ENCODE measurements around the gene DHX15. TPM values are rescaled to one million over a fixed set of nuclear protein-coding genes. Genes with fewer than 3 reads are reported as not detected.
A peak's percentile ranks its signal among the peaks of the same experiment; 100 is the strongest.

The DHX15 gene
- total RNA-seq, 1 experiment from 2014 or later: 240 TPM

DNA sequence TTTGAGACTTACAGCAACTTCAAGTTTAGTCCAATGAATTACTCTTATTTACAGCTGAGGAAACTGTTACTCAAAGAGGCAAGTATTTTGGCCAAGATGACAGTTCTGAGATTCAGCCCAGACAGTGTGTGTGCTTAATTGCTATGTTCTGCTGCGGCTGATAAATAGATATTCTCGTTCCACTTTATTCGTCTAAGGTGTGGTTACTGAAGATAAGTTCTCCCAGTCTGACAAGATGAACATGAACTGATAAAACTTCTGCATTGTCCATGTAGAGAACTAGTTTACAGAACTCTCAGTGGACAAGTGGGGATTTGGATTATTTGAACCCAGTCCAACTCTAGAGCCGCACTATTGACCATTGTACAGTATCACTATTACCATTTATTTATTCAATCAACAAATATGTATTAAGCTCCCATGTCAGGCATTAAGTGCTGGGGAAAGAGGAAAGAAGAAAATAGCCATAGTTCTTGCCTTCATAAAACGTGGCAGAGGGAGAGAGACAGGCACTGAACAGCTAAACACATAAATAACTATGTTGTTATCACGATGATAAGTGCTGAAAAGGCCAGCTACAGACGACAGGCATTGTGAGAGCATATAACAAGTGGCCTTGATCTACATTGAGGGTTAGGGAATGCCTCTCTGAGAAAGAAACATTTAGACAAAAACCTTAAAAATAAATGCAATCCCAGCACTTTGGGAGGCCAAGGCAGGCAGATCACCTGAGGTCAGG is 4.0 kb upstream of the DHX15 start (continued):
- TF ChIP-seq TP53 (CRISPR knock-in tag; IDR thresholded peaks at IDR 0.05): no peak
- no peak for TF ChIP-seq SMAD4 (CRISPR knock-in tag; IDR thresholded peaks at IDR 0.05)
- no peak for TF ChIP-seq CTCF (IDR thresholded peaks at IDR 0.05)
- TF ChIP-seq ZNF671 (CRISPR knock-in tag; IDR thresholded peaks at IDR 0.05): no peak
- TF ChIP-seq E2F1 (CRISPR knock-in tag; IDR thresholded peaks at IDR 0.05): no peak
- no peak for TF ChIP-seq NFE2L1 (CRISPR knock-in tag; IDR thresholded peaks at IDR 0.05)
- no peak for TF ChIP-seq SMAD3 (CRISPR knock-in tag; IDR thresholded peaks at IDR 0.05; ENCODE audit: borderline replicate concordance)
- no peak for TF ChIP-seq KAT7 (CRISPR knock-in tag; IDR thresholded peaks at IDR 0.05; ENCODE audit: borderline replicate concordance)

GRCh38 chr4:24583451-24584210 is 723 bp downstream of the DHX15 start:
- TF ChIP-seq, protein P1, sequence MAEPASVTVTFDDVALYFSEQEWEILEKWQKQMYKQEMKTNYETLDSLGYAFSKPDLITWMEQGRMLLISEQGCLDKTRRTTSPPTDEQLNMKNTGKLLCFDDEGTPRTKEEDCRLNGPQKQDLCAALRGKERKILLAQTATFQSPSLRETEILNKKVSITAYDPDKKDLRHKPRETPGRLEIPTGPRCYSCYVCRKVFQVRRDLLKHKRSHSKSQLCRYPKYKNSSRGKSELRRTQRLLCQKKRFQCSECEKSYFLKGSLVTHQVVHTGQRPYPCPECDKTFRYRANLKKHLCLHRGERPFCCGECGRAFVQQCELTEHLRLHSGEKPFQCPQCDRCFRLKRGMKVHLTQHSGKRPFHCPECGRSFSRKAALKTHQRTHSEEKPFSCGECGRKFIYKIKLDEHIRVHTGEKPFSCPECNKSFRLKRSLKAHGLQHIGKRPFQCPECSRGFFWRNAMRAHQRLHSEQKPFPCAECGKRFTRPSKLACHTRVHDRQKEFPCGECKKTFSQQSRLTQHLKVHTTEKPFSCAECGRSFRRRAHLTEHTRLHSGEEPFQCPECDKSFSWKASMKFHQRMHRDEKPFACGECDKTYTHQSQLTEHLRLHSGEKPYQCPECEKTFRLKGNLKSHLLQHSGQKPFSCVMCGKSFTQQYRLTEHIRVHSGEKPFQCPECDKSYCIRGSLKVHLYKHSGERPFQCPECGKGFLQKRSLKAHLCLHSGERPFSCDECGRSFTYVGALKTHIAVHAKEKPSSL (CRISPR knock-in tag; conservative IDR thresholded peaks at IDR 0.05): no peak
- TF ChIP-seq, protein P2, sequence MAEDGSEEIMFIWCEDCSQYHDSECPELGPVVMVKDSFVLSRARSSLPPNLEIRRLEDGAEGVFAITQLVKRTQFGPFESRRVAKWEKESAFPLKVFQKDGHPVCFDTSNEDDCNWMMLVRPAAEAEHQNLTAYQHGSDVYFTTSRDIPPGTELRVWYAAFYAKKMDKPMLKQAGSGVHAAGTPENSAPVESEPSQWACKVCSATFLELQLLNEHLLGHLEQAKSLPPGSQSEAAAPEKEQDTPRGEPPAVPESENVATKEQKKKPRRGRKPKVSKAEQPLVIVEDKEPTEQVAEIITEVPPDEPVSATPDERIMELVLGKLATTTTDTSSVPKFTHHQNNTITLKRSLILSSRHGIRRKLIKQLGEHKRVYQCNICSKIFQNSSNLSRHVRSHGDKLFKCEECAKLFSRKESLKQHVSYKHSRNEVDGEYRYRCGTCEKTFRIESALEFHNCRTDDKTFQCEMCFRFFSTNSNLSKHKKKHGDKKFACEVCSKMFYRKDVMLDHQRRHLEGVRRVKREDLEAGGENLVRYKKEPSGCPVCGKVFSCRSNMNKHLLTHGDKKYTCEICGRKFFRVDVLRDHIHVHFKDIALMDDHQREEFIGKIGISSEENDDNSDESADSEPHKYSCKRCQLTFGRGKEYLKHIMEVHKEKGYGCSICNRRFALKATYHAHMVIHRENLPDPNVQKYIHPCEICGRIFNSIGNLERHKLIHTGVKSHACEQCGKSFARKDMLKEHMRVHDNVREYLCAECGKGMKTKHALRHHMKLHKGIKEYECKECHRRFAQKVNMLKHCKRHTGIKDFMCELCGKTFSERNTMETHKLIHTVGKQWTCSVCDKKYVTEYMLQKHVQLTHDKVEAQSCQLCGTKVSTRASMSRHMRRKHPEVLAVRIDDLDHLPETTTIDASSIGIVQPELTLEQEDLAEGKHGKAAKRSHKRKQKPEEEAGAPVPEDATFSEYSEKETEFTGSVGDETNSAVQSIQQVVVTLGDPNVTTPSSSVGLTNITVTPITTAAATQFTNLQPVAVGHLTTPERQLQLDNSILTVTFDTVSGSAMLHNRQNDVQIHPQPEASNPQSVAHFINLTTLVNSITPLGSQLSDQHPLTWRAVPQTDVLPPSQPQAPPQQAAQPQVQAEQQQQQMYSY (CRISPR knock-in tag; IDR thresholded peaks at IDR 0.05): peak; percentile 77
- TF ChIP-seq IRF1 (CRISPR knock-in tag; IDR thresholded peaks at IDR 0.05) (peak; percentile 16; the same call in 1 of the 2 replicates), AR (CRISPR knock-in tag; IDR thresholded peaks at IDR 0.05) (no peak; the same call in 1 of the 2 replicates), TCF7 (CRISPR knock-in tag; IDR thresholded peaks at IDR 0.05; ENCODE audit: low read depth) (peak; percentile 20; the same call in 1 of the 2 replicates), ATF2 (CRISPR knock-in tag; IDR thresholded peaks at IDR 0.05; ENCODE audit: borderline replicate concordance, low read depth) (peak; percentile 14; the same call in 1 of the 2 replicates), ESRRA (CRISPR knock-in tag; IDR thresholded peaks at IDR 0.05; ENCODE audit: borderline replicate concordance) (no peak)
- H3K36me3 Mint-ChIP-seq: peaks cover 41% of the 10 kb centered on the region
- peak overlapping the region; percentile 97 for H3K27ac Mint-ChIP-seq
- ATAC-seq (peak; percentile 17), DNase-seq (ENCODE audit: low spot score) (peak; percentile 52)
- H3K4me1 Mint-ChIP-seq: peaks cover 47% of the 10 kb centered on the region
- ChIA-PET CTCF (interaction anchor here (0.8 to 1.2 kb wide), 2 partner anchors 106 to 210 kb away, joined by 5 to 6 read pairs; no protein-coding TSS in a partner anchor), POLR2A (interaction anchor here (0.6 to 1.4 kb wide), 8 partner anchors 10 to 104 kb away, joined by 3 to 8 read pairs (median 4); no protein-coding TSS in a partner anchor)
- H3K9me3 Mint-ChIP-seq: peaks cover 14% of the 10 kb centered on the region
- H3K27me3 Mint-ChIP-seq (ENCODE audit: low read depth): peaks cover 4% of the 10 kb centered on the region
- H3K4me3 Mint-ChIP-seq: peak overlapping the region; percentile 93
